Medulla oblongata (tissue), 1 donor: Measurements from ENCODE around the gene NDEL1.

Source experiments
- DNase-seq: peaks from one replicate; pipeline ENCODE4 v3.0.0-alpha.2; 2015; ENCODE audit errors: extremely low spot score

The NDEL1 gene

GRCh38 chr17:8503368-8503767 is 67.7 kb downstream of the NDEL1 start:
- no peak for DNase-seq

- no peak for DNase-seq
Measured at GRCh38 chr17:8503807-8504206, 68.1 kb downstream of the NDEL1 start.

- no peak for DNase-seq
Measured at GRCh38 chr17:8504460-8505207, 69.0 kb downstream of the NDEL1 start.

- DNase-seq, result no peak
Measured at GRCh38 chr17:8506145-8506544, 70.5 kb downstream of the NDEL1 start.

GRCh38 chr17:8514801-8515200 is 79.1 kb downstream of the NDEL1 start:
- no peak for DNase-seq
